Stimulated activated naive CD8-positive, alpha-beta T cell treated with anti-CD3 and anti-CD28 coated beads, Interleukin-15, Interleukin-2, amounts not matched to agents 100 ng/mL and 50 ng/mL, for 24 hours (primary cell): Measurements from ENCODE around the gene ZNF345.
A peak's percentile ranks its signal among the peaks of the same experiment; 100 is the strongest.

Experiments used
- H3K27ac Mint-ChIP-seq: one replicate; pipeline ENCODE4 v1.8.0; 2021; ENCODE audit warnings: mild to moderate bottlenecking, mixed read lengths
- H3K27me3 Mint-ChIP-seq: one replicate; pipeline ENCODE4 v1.8.0; 2021; ENCODE audit warnings: mixed read lengths
- H3K36me3 Mint-ChIP-seq: one replicate; pipeline ENCODE4 v1.8.0; 2021; ENCODE audit warnings: low read depth, mixed read lengths
- H3K4me1 Mint-ChIP-seq: one replicate; pipeline ENCODE4 v1.8.0; 2021; ENCODE audit warnings: low read depth, mixed read lengths
- H3K4me3 Mint-ChIP-seq: one replicate; pipeline ENCODE4 v1.8.0; 2021; ENCODE audit warnings: mild to moderate bottlenecking, mixed read lengths
- H3K9me3 Mint-ChIP-seq: one replicate; pipeline ENCODE4 v1.8.0; 2021; ENCODE audit warnings: mixed read lengths

Gene ZNF345

DNA sequence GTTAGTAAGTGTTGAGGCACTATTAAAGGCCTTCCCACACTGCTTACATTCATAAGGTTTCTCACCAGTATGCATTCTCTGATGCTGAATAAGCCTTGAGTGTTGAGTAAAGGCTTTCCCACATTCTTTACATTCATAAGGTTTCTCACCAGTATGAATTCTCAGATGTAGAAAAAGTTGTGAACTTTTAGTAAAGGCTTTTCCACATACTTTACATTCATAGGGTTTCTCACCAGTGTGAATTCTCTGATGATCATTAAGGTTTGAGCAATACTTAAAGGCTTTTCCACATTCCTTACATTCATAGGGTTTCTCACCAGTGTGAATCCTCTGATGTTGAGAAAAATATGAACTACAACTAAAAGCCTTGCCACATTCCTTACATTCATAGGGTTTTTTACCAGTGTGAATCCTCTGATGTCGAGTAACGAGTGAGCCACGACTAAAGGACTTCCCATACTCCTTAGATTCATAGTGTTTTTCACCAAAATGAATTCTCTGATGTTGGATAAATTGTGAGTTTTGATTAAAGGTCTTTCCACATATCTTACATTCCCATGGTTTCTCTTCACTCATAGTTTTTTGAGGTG, 41.2 kb downstream of the ZNF345 start:
- H3K4me3 Mint-ChIP-seq: no peak overlapping the region

DNA sequence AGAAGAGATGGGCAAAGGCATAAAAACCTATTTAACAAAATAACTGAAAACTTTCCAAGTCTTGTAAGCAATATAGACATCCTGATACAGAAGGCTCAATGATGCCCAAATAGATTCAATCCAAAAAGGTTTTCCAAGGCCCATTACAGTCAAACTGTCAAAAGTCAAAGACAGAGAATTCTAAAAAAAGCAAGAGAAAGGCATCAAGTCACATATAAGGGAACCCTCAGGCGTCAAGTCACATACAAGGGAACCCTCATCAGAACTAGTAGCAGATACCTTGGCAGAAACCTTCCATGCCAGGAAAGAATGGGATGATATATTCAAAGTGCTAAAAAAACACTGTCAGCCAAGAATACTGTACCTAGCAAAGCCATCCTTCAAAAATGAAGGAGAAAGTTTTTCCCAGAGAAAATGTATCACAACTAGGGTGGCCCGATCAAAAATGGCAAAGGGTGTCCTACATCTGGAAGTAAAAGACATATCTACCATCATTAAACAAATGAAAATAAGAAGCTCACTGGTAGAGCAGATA, 44.2 kb downstream of the ZNF345 start:
- no peak overlapping the region for H3K4me3 Mint-ChIP-seq
- peaks cover 64% of the 10 kb centered on the region for H3K9me3 Mint-ChIP-seq
- no peaks in the 10 kb centered on the region for H3K4me1 Mint-ChIP-seq
- H3K27me3 Mint-ChIP-seq: no peaks in the 10 kb centered on the region
- H3K27ac Mint-ChIP-seq: no peak overlapping the region
- peaks cover 93% of the 10 kb centered on the region for H3K36me3 Mint-ChIP-seq

More for the DNA sequence above, 41.2 kb downstream of the ZNF345 start:
- H3K36me3 Mint-ChIP-seq: peaks cover 81% of the 10 kb centered on the region
- no peaks in the 10 kb centered on the region for H3K27me3 Mint-ChIP-seq
- peaks cover 60% of the 10 kb centered on the region for H3K9me3 Mint-ChIP-seq
- no peaks in the 10 kb centered on the region for H3K4me1 Mint-ChIP-seq
- H3K27ac Mint-ChIP-seq: no peak overlapping the region

DNA sequence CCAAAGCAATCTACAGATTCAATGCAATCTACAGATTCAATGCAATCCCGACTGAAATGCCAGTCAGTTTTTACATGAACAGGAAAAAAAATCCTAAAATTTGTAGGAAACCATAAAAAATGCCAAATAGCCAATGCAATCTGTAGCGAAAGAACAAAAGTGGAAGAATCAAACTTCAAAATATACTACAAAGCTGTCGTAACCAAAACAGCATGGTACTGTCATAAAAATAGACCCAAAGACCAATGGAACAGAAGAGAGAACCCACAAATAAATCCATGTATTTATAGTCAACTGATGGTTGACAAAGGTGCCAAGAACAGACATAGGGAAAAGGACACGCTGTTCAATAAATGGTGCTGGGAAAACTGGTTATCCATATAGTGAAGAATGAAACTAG, 47.7 kb downstream of the ZNF345 start:
- no peaks in the 10 kb centered on the region for H3K4me1 Mint-ChIP-seq
- peaks cover 90% of the 10 kb centered on the region for H3K36me3 Mint-ChIP-seq
- H3K9me3 Mint-ChIP-seq: peaks cover 50% of the 10 kb centered on the region
- H3K4me3 Mint-ChIP-seq: no peak overlapping the region
- no peaks in the 10 kb centered on the region for H3K27me3 Mint-ChIP-seq
- no peak overlapping the region for H3K27ac Mint-ChIP-seq

DNA sequence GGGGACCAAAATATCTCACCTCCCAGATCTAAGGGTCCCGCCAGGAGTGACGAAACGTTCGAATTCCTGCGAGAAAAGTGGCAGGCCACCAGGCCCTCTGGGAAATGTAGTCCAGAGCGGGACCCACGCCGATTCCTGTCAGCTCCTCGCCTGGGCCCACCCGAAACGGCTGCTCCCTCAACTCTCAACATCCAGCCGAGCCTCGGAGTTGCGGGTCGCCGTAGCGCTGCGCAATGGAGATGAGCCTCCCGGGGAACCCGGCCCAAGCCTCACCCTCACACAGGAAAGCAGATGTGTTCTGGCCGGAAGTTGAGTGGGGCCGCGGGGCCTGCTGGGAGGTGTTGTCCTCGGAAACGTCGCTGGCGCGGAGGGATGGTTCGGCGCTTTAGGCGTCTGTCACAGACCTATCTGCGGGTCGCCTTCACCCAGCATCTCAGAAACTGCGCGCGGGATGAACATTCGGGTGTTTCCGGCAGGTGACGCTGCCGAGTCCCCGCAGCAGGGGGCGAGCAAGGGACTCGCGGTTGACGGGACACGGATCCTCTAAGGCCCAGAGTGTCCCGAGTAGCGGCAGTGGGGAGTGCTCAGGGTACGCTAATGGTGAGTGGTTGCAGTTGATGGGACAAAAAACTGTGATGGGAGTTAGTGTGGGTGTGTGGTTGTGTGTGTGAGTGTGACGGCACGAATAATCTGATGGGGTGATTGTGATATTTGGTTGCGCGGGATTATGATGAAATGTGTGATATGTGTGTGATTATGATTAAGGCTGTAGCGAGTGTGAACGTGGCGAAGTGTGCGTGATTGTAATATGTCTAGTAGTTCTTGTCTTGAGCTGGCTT, 65.5 kb downstream of the ZNF345 start, which contains the start of the genes ZNF568 and ZNF829:
Gene ZNF568, plus strand, starts transcription at position 341 of the 839 bp plus-strand sequence. CDS start 6,439 bp downstream, outside the sequence.
Gene ZNF829, minus strand, starts transcription at position 300 of the 839 bp plus-strand sequence. CDS start 1,124 bp downstream, outside the sequence.
- H3K4me1 Mint-ChIP-seq: peaks cover 32% of the 10 kb centered on the region
- peaks cover 82% of the 10 kb centered on the region for H3K36me3 Mint-ChIP-seq
- H3K27ac Mint-ChIP-seq: peak within 1 kb of the TSS; percentile 97
- peak within 1 kb of the TSS; percentile 95 for H3K4me3 Mint-ChIP-seq
- H3K27me3 Mint-ChIP-seq: no peaks in the 10 kb centered on the region
- peaks cover 31% of the 10 kb centered on the region for H3K9me3 Mint-ChIP-seq

DNA sequence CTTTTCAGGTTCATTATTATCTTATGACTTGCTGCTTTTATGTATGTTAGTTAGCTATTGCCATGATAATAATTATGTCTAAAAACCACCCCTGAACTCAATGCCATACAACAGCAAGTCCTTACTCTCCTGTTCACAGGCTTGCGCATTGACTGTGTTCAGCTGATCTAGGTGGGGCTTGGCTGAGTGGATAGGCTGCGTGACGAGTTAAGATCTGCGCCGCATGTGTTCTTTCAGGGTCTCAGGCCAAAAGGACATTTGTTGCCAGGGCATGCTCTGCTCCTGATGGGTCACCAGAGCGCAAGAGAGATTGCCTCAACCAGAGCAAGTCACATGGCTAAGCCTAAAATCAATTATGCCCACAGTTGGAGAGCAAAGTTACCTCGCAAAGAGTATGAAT, 66.3 kb downstream of the ZNF345 start:
- Mint-ChIP-seq H3K27ac (peak overlapping the region; percentile 97), H3K27me3 (no peaks in the 10 kb centered on the region), H3K4me3 (peak overlapping the region; percentile 95), H3K4me1 (peaks cover 32% of the 10 kb centered on the region), H3K36me3 (peaks cover 85% of the 10 kb centered on the region), H3K9me3 (peaks cover 25% of the 10 kb centered on the region)

DNA sequence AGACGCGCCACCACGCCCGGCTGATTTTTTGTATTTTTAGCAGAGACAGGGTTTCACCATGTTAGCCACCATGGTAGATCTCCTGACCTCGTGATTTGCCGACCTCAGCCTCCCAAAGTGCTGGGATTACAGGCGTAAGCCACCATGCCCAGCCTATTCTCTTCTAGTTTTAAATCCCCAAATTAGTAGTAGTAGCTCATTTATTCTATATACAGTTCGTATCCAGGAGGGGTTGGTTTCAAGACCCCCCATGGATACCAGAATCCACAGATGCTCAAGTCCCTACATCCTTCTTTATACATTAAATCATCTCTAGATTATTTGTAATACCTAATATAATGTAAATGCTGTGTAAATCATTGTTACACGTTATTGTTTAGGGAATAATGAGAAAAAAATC, 67.4 kb downstream of the ZNF345 start:
- Mint-ChIP-seq H3K4me3 (peak overlapping the region; percentile 37), H3K27me3 (no peaks in the 10 kb centered on the region), H3K36me3 (peaks cover 85% of the 10 kb centered on the region), H3K27ac (no peak overlapping the region), H3K9me3 (peaks cover 28% of the 10 kb centered on the region), H3K4me1 (peaks cover 32% of the 10 kb centered on the region)
